Activated CD4-positive, alpha-beta memory T cell treated with anti-CD3 and anti-CD28 coated beads, Interleukin-2, amount 10 ng/mL, durations not matched to agents 7 days and 5 days (primary cell): ENCODE data around the gene TCF7L2. TPM values are rescaled to one million over a fixed set of nuclear protein-coding genes. Genes with fewer than 3 reads are reported as not detected.

Source experiments
- CTCF ChIA-PET: fragments of 350-600 bp; sonication (Branson Sonifier 250); formaldehyde crosslinking; loops from one replicate; lab custom pipeline; 2021; ENCODE audit warnings: antibody characterized with exemption, inconsistent platforms; lab: Charles Lee
- POLR2A ChIA-PET: fragments of 350-600 bp; sonication (Branson Sonifier 250); formaldehyde crosslinking; loops from one replicate; lab custom pipeline; 2021; ENCODE audit warnings: antibody characterized with exemption; lab: Charles Lee
- DNase-seq: peaks from one replicate; pipeline ENCODE4 v3.0.0-alpha.2; 2020
- H3K27ac Mint-ChIP-seq: one replicate; pipeline ENCODE4 v1.8.0; 2021; ENCODE audit warnings: mild to moderate bottlenecking, mixed read lengths
- H3K27me3 Mint-ChIP-seq: one replicate; pipeline ENCODE4 v1.8.0; 2021; ENCODE audit warnings: mixed read lengths
- H3K36me3 Mint-ChIP-seq: one replicate; pipeline ENCODE4 v1.8.0; 2021; ENCODE audit warnings: low read depth, mixed read lengths
- H3K4me1 Mint-ChIP-seq: one replicate; pipeline ENCODE4 v1.8.0; 2021; ENCODE audit warnings: mixed read lengths
- H3K4me3 Mint-ChIP-seq: one replicate; pipeline ENCODE4 v1.8.0; 2021; ENCODE audit warnings: mild to moderate bottlenecking, mixed read lengths
- H3K9me3 Mint-ChIP-seq: one replicate; pipeline ENCODE4 v1.8.0; 2021; ENCODE audit warnings: mixed read lengths
- total RNA-seq, 2 experiments: library from RNA; stranded (reverse); gene quantifications; one replicate each; pipeline ENCODE4 v1.2.3, GENCODE V29; 2021

Gene TCF7L2
- total RNA-seq, 2 experiments from 2014 or later, result 0.60 to 0.76 TPM

GRCh38 chr10:113088194-113088593, 138.1 kb downstream of the TCF7L2 start:
- H3K36me3 Mint-ChIP-seq, result no peaks in the 10 kb centered on the region
- DNase-seq, result no peak
- POLR2A ChIA-PET, result no interaction called here
- CTCF ChIA-PET, result no interaction called here
- no peak overlapping the region for H3K27ac Mint-ChIP-seq
- H3K9me3 Mint-ChIP-seq, result no peaks in the 10 kb centered on the region
- peaks cover 7% of the 10 kb centered on the region for H3K27me3 Mint-ChIP-seq
- no peak overlapping the region for H3K4me3 Mint-ChIP-seq
- H3K4me1 Mint-ChIP-seq, result peaks cover 3% of the 10 kb centered on the region

- ChIA-PET CTCF (interaction anchor here (0.6 kb wide), 1 partner anchor 37 kb away, joined by 3 read pairs; no protein-coding TSS in a partner anchor), POLR2A (interaction anchor here (0.8 kb wide), 1 partner anchor 642 kb away, joined by 3 read pairs; the partner anchor contains the start of gene VTI1A)
- H3K4me1 Mint-ChIP-seq, result peaks cover 16% of the 10 kb centered on the region
- no peak for DNase-seq
- H3K4me3 Mint-ChIP-seq, result no peak overlapping the region
- H3K27me3 Mint-ChIP-seq, result peaks cover 7% of the 10 kb centered on the region
- no peak overlapping the region for H3K27ac Mint-ChIP-seq
- peaks cover 6% of the 10 kb centered on the region for H3K9me3 Mint-ChIP-seq
- H3K36me3 Mint-ChIP-seq, result peaks cover 5% of the 10 kb centered on the region
Observed at GRCh38 chr10:113089551-113089950, 139.5 kb downstream of the TCF7L2 start.

- POLR2A ChIA-PET, result no interaction called here
- Mint-ChIP-seq H3K27me3 (peaks cover 11% of the 10 kb centered on the region), H3K9me3 (peaks cover 6% of the 10 kb centered on the region), H3K4me3 (no peak overlapping the region), H3K4me1 (peaks cover 22% of the 10 kb centered on the region), H3K27ac (no peak overlapping the region), H3K36me3 (peaks cover 11% of the 10 kb centered on the region)
- CTCF ChIA-PET, result no interaction called here
- no peak for DNase-seq
Observed at GRCh38 chr10:113091920-113092319, 141.9 kb downstream of the TCF7L2 start.

- POLR2A ChIA-PET, result interaction anchor here (1.4 to 1.7 kb wide), 2 partner anchors 33 to 868 kb away, joined by 3 to 4 read pairs; no protein-coding TSS in a partner anchor
- H3K9me3 Mint-ChIP-seq, result peaks cover 6% of the 10 kb centered on the region
- peak overlapping the region; percentile 3 for H3K4me3 Mint-ChIP-seq
- CTCF ChIA-PET, result no interaction called here
- DNase-seq, result no peak
- peaks cover 11% of the 10 kb centered on the region for H3K36me3 Mint-ChIP-seq
- peaks cover 11% of the 10 kb centered on the region for H3K27me3 Mint-ChIP-seq
- H3K4me1 Mint-ChIP-seq, result peaks cover 22% of the 10 kb centered on the region
- peak overlapping the region; percentile 74 for H3K27ac Mint-ChIP-seq
Observed at GRCh38 chr10:113093188-113094113, 143.4 kb downstream of the TCF7L2 start.

- ChIA-PET POLR2A (interaction anchor here (1.4 to 1.7 kb wide), 2 partner anchors 33 to 868 kb away, joined by 3 to 4 read pairs; no protein-coding TSS in a partner anchor), CTCF (no interaction called here)
Observed at GRCh38 chr10:113094114-113094486, 144.1 kb downstream of the TCF7L2 start.

GRCh38 chr10:113095419-113096127, 145.5 kb downstream of the TCF7L2 start:
- Mint-ChIP-seq H3K4me3 (no peak overlapping the region), H3K9me3 (peaks cover 6% of the 10 kb centered on the region), H3K27me3 (peaks cover 18% of the 10 kb centered on the region), H3K4me1 (peaks cover 22% of the 10 kb centered on the region), H3K27ac (no peak overlapping the region), H3K36me3 (peaks cover 11% of the 10 kb centered on the region)
- ChIA-PET CTCF (no interaction called here), POLR2A (no interaction called here)
- DNase-seq, result no peak

More at GRCh38 chr10:113094114-113094486, 144.1 kb downstream of the TCF7L2 start:
- no peak for DNase-seq
- peaks cover 6% of the 10 kb centered on the region for H3K9me3 Mint-ChIP-seq
- H3K27me3 Mint-ChIP-seq, result peaks cover 13% of the 10 kb centered on the region
- peak overlapping the region; percentile 74 for H3K27ac Mint-ChIP-seq
- H3K36me3 Mint-ChIP-seq, result peaks cover 11% of the 10 kb centered on the region
- H3K4me3 Mint-ChIP-seq, result peak overlapping the region; percentile 3
- H3K4me1 Mint-ChIP-seq, result peaks cover 22% of the 10 kb centered on the region

GRCh38 chr10:113096128-113096996, 146.3 kb downstream of the TCF7L2 start:
- CTCF ChIA-PET, result no interaction called here
- H3K27ac Mint-ChIP-seq, result no peak overlapping the region
- H3K9me3 Mint-ChIP-seq, result peaks cover 6% of the 10 kb centered on the region
- no peak overlapping the region for H3K4me3 Mint-ChIP-seq
- H3K27me3 Mint-ChIP-seq, result peaks cover 18% of the 10 kb centered on the region
- peaks cover 11% of the 10 kb centered on the region for H3K36me3 Mint-ChIP-seq
- DNase-seq, result no peak
- POLR2A ChIA-PET, result no interaction called here
- peaks cover 22% of the 10 kb centered on the region for H3K4me1 Mint-ChIP-seq

- no peak for DNase-seq
- H3K9me3 Mint-ChIP-seq, result peaks cover 6% of the 10 kb centered on the region
- peaks cover 22% of the 10 kb centered on the region for H3K4me1 Mint-ChIP-seq
- ChIA-PET POLR2A (no interaction called here), CTCF (no interaction called here)
- no peak overlapping the region for H3K4me3 Mint-ChIP-seq
- H3K27me3 Mint-ChIP-seq, result peaks cover 15% of the 10 kb centered on the region
- H3K36me3 Mint-ChIP-seq, result peaks cover 11% of the 10 kb centered on the region
- H3K27ac Mint-ChIP-seq, result no peak overlapping the region
Observed at GRCh38 chr10:113097036-113097435, 147.0 kb downstream of the TCF7L2 start.

- no peak overlapping the region for H3K4me3 Mint-ChIP-seq
- no peak overlapping the region for H3K27ac Mint-ChIP-seq
- peaks cover 6% of the 10 kb centered on the region for H3K36me3 Mint-ChIP-seq
- CTCF ChIA-PET, result no interaction called here
- POLR2A ChIA-PET, result no interaction called here
- H3K9me3 Mint-ChIP-seq, result no peaks in the 10 kb centered on the region
- H3K27me3 Mint-ChIP-seq, result peaks cover 15% of the 10 kb centered on the region
- peaks cover 10% of the 10 kb centered on the region for H3K4me1 Mint-ChIP-seq
- DNase-seq, result no peak
Observed at GRCh38 chr10:113099431-113100183, 149.6 kb downstream of the TCF7L2 start.

- Mint-ChIP-seq H3K4me3 (no peak overlapping the region), H3K4me1 (peaks cover 7% of the 10 kb centered on the region), H3K27ac (no peak overlapping the region), H3K27me3 (peaks cover 15% of the 10 kb centered on the region), H3K36me3 (peaks cover 6% of the 10 kb centered on the region), H3K9me3 (no peaks in the 10 kb centered on the region)
- no peak for DNase-seq
- ChIA-PET POLR2A (no interaction called here), CTCF (no interaction called here)
Observed at GRCh38 chr10:113100281-113100680, 150.2 kb downstream of the TCF7L2 start.

- Mint-ChIP-seq H3K27ac (no peak overlapping the region), H3K27me3 (peaks cover 18% of the 10 kb centered on the region), H3K36me3 (no peaks in the 10 kb centered on the region), H3K4me1 (peaks cover 5% of the 10 kb centered on the region), H3K9me3 (no peaks in the 10 kb centered on the region), H3K4me3 (no peak overlapping the region)
- DNase-seq, result no peak
- ChIA-PET POLR2A (no interaction called here), CTCF (no interaction called here)
Observed at GRCh38 chr10:113103131-113103840, 153.2 kb downstream of the TCF7L2 start.
